HT-29 (cell line): ENCODE data around the gene S1PR1. TPM values are rescaled to one million over a fixed set of nuclear protein-coding genes. Genes with fewer than 3 reads are reported as not detected.

Experiments
- DNase-seq: peaks from one replicate; pipeline ENCODE4 v3.0.0-alpha.2; 2015; ENCODE audit warnings: low spot score
- total RNA-seq: library from RNA; depleted of rRNA; stranded (reverse); fragments of >200 nt; shearing (Covaris generic); gene quantifications from 2 replicates; pipeline ENCODE4 v1.2.3, GENCODE V29; 2014; rRNA removed

The S1PR1 gene
- total RNA-seq, 1 experiment from 2014 or later: not detected

GRCh38 chr1:101280049-101280592 lies 43.3 kb downstream of the S1PR1 start:
- DNase-seq: no peak

- no peak for DNase-seq
Measured at GRCh38 chr1:101280942-101281654, 44.3 kb downstream of the S1PR1 start.

- no peak for DNase-seq
Measured at GRCh38 chr1:101281751-101282150, 44.9 kb downstream of the S1PR1 start.

GRCh38 chr1:101282314-101283038 lies 45.7 kb downstream of the S1PR1 start:
- no peak for DNase-seq

GRCh38 chr1:101283443-101283842 lies 46.6 kb downstream of the S1PR1 start:
- DNase-seq: no peak

- DNase-seq: no peak
Measured at GRCh38 chr1:101284021-101284420, 47.2 kb downstream of the S1PR1 start.

GRCh38 chr1:101284622-101285218 lies 47.9 kb downstream of the S1PR1 start:
- no peak for DNase-seq

- no peak for DNase-seq
Measured at GRCh38 chr1:101285922-101286570, 49.2 kb downstream of the S1PR1 start.

- peak; percentile 87 for DNase-seq
Measured at GRCh38 chr1:101288491-101288944, 51.7 kb downstream of the S1PR1 start.

- DNase-seq: no peak
Measured at GRCh38 chr1:101290119-101290921, 53.5 kb downstream of the S1PR1 start.

Other genes starting within 250 kb of the S1PR1 start
- 9.5 and 9.9 TPM in 2 replicates for gene DPH5, start 211.2 kb upstream of the S1PR1 start, total RNA-seq